ENCODE data around the gene FSTL4.

The FSTL4 gene

DNA sequence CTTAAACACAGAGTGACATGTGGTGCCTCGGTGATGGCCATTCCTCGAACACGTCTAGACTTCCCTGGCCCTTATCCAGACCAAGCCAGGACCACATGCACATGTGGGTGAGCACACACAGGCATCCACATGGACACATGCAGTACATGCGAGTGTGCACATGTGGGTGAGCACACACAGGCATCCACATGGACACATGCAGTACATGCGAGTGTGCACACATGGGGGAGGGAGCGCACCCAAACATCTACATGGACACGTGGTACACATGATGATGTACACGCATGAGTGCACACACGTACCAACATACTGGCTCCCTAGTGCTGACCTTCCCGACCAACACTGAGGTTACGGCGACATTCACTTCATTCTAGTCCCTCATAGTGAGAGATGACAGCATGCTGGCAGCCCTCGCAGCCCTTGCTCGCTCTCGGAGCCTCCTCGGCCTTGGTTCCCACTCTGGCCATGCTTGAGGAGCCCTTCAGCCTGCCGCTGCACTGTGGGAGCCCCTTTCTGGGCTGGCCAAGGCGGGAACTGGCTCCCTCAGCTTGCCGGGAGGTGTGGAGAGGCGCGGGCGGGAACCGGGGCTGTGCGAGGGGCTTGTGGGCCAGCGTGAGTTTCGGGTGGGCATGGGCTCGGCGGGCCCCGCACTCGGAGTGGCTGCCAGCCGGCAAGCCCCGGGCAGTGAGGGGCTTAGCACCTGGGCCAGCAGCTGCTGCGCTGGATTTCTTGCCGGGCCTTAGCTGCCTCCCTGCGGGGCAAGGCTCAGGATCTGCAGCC, 373.7 kb downstream of the FSTL4 start:
- TF ChIP-seq CTCF (IDR thresholded peaks at IDR 0.05), result no peak

DNA sequence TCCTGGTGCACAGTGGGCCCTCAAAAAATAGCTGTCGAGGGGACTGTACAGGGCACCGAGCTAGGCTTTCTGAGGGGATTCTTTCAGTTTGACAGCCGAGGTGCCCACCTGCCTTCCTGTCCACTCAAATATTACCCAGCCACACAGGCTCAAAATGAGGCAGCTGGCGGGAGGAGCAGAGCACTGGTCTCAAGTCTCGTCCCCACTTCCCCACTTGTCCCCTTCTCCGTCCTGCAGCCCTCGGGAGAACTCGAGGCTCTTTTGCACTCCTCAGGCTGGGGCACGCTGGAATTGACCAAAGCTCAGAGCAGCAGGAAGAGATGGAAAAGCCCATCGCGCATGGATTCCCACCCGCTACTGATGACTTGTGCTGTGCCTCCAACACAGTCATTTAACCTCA, 375.4 kb downstream of the FSTL4 start:
- TF ChIP-seq CTCF (IDR thresholded peaks at IDR 0.05), result no peak

DNA sequence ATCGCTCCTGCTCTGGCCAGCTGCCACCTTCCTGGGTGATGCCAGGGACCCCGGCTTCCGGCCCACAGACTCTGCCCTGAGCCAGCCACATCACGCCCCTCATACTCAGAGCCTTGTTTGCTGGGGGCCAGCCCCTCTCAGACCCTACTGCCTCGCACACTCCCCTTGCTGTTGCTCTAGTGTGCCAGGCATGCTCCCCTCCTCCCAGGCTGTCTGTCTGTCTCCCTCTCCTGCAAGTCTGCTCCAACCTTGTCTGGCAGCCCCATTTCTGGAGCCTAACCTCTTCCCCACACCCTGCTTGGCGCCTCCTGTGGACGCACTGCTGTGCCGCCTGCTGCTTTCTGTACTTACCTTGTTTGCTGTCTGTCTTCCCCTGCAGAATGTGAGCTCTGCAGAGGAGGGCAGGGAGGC, 375.8 kb downstream of the FSTL4 start:
- no peak for TF ChIP-seq CTCF (IDR thresholded peaks at IDR 0.05)

DNA sequence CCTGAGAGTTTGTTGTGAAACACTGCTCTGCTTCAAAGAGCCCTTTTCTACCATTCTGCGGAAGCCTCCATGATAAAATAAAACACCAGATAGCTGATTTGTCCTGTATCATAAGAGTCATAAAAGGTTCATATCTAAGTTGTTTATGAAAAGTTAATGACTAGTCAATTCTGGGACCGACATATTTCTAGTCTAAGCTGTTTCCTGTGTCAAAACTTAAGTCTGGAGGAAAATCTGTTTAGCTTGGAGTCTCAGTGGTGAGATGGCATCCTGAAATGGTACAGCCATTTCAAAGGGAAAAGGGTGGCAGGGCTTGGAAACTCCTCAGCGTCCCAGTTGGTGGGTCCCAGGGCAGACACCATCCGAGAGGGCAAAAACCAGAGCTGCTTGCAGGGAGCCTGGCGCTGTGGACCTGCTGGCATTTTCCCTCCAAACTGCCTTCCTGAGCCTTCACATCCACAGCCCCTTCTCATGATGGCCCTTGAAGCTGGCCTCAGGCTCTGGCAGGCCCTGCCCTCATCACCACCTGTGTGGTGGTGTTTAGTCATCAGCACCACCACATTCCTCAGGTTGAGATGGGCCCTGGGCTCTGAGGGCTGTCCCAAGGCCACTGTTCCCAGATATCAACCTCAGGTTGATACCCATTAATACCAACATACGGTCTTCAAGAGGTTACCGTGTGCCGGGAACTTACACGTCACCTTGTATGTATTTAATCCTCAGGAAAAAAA, 376.5 kb downstream of the FSTL4 start:
- no peak for TF ChIP-seq CTCF (IDR thresholded peaks at IDR 0.05)

- no peak for TF ChIP-seq CTCF (IDR thresholded peaks at IDR 0.05)
These were observed 377.4 kb downstream of the FSTL4 start for GRCh38 chr5:133234911-133235310.

- TF ChIP-seq CTCF (IDR thresholded peaks at IDR 0.05), result no peak
These were observed 378.1 kb downstream of the FSTL4 start for GRCh38 chr5:133234273-133234672.

GRCh38 chr5:133233616-133234015, 378.7 kb downstream of the FSTL4 start:
- TF ChIP-seq CTCF (IDR thresholded peaks at IDR 0.05), result no peak

All from LNCAP (cell line).